IPS DF 6.9 (cell line): ENCODE results near the gene PRR18.

Experiments used
- DNase-seq: peaks from one replicate; pipeline ENCODE4 v3.0.0-alpha.2; 2013; ENCODE audit warnings: low read depth, low spot score
- H3K27ac ChIP-seq: one replicate; pipeline ENCODE4 v1.5.1; 2013; ENCODE audit warnings: low read length, control low read depth
- H3K27me3 ChIP-seq: 2 replicates; pipeline ENCODE4 v1.6.1; 2013; ENCODE audit warnings: mild to moderate bottlenecking, low read length; ENCODE audit not compliant: control insufficient read depth, insufficient read depth
- H3K36me3 ChIP-seq: 2 replicates; pipeline ENCODE4 v1.6.1; 2013; ENCODE audit warnings: low read length; ENCODE audit not compliant: control insufficient read depth, insufficient read depth
- H3K4me1 ChIP-seq: 2 replicates; pipeline ENCODE4 v1.6.1; 2013; ENCODE audit warnings: low read length; ENCODE audit not compliant: control insufficient read depth, insufficient read depth
- H3K4me3 ChIP-seq: 2 replicates; pipeline ENCODE4 v1.5.1; 2013; ENCODE audit warnings: mild to moderate bottlenecking, low read length
- H3K9me3 ChIP-seq: 2 replicates; pipeline ENCODE4 v1.6.1; 2013; ENCODE audit warnings: low read length, inconsistent platforms; ENCODE audit not compliant: control insufficient read depth, insufficient read depth
- WGBS: extraction: QIAGEN DNeasy Blood & Tissue Kit; methylation state at CpG from one replicate; pipeline ENCODE4 v1.1.7; 2013; ENCODE audit warnings: mixed read lengths, missing lambda C conversion rate; ENCODE audit not compliant: insufficient read length, insufficient coverage; 5-methylcytosine and 5-hydroxymethylcytosine counted together

Gene PRR18

GRCh38 chr6:166315436-166315835, 7.2 kb upstream of the PRR18 start:
- no CpG with 5 or more reads among the region's 11 CpGs for WGBS
- Histone ChIP-seq H3K4me3 (no peak overlapping the region), H3K9me3 (no peaks in the 10 kb centered on the region), H3K4me1 (no peaks in the 10 kb centered on the region), H3K36me3 (no peaks in the 10 kb centered on the region), H3K27me3 (no peaks in the 10 kb centered on the region), H3K27ac (no peak overlapping the region)
- DNase-seq, result no peak

- DNase-seq, result no peak
- Histone ChIP-seq H3K9me3 (no peaks in the 10 kb centered on the region), H3K36me3 (no peaks in the 10 kb centered on the region), H3K27ac (no peak overlapping the region), H3K4me3 (no peak overlapping the region), H3K4me1 (no peaks in the 10 kb centered on the region), H3K27me3 (peaks cover 6% of the 10 kb centered on the region; the same call in 1 of the 2 replicates)
- WGBS, result no CpG with 5 or more reads among the region's 9 CpGs
Observed at GRCh38 chr6:166314454-166314853, 6.3 kb upstream of the PRR18 start.

DNA sequence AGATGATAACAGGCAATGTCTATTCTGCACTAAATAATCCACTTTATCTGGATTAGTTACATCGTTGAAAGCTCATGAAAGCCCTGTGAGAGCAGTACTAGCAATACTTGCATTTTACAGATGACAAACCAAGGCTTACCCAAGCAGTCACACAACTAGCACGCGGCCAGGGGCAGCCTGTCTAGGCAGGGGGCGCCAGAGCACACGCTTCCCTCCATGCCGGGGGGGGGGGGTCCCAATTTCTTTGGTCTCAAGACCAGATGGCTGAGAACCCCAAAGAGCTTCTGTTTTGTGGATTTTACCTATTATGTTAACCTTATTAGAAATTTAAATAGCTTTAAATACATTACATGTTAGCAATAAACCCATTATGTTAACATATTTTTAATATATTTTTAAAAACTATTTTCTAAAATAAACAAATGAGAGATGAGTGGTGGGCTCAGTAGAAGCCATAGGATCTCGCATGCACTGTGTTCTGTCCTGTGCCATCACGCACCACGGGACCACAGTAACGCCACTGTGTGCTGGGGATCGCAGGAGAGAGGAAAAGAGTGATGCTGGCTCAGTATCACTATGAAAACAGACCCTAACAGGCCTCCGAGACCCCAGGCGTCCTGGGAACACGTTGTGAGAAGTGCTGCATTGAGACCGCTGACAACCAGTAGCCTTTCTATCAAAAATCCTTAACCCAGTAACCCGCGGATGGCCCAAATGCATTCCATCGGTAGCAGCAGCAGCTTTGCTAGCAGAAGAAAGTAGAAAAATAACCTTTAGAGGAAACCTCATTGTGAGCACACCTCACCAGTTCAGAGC, 5.3 kb upstream of the PRR18 start:
- H3K4me1 ChIP-seq, result no peaks in the 10 kb centered on the region
- H3K4me3 ChIP-seq, result no peak overlapping the region
- H3K27me3 ChIP-seq, result peaks cover 11% of the 10 kb centered on the region
- no CpG with 5 or more reads among the region's 18 CpGs for WGBS
- no peaks in the 10 kb centered on the region for H3K36me3 ChIP-seq
- no peak for DNase-seq
- H3K9me3 ChIP-seq, result no peaks in the 10 kb centered on the region
- no peak overlapping the region for H3K27ac ChIP-seq

- Histone ChIP-seq H3K27ac (no peak overlapping the region), H3K4me3 (no peak overlapping the region), H3K9me3 (no peaks in the 10 kb centered on the region), H3K36me3 (no peaks in the 10 kb centered on the region), H3K27me3 (peaks cover 14% of the 10 kb centered on the region), H3K4me1 (no peaks in the 10 kb centered on the region; the same call in 1 of the 2 replicates)
- no peak for DNase-seq
- no CpG with 5 or more reads among the region's 1 CpG for WGBS
Observed at GRCh38 chr6:166312832-166313231, 4.6 kb upstream of the PRR18 start.

GRCh38 chr6:166310634-166311033, 2.4 kb upstream of the PRR18 start:
- Histone ChIP-seq H3K4me1 (no peaks in the 10 kb centered on the region; the same call in 1 of the 2 replicates), H3K9me3 (no peaks in the 10 kb centered on the region), H3K4me3 (no peak overlapping the region), H3K36me3 (no peaks in the 10 kb centered on the region), H3K27me3 (peaks cover 20% of the 10 kb centered on the region), H3K27ac (no peak overlapping the region)
- WGBS, result no CpG with 5 or more reads among the region's 12 CpGs
- DNase-seq, result no peak

GRCh38 chr6:166309977-166310376, 1.8 kb upstream of the PRR18 start:
- DNase-seq, result no peak
- Histone ChIP-seq H3K27me3 (peaks cover 20% of the 10 kb centered on the region), H3K9me3 (no peaks in the 10 kb centered on the region), H3K4me3 (no peak overlapping the region), H3K36me3 (no peaks in the 10 kb centered on the region), H3K4me1 (no peaks in the 10 kb centered on the region; the same call in 1 of the 2 replicates), H3K27ac (no peak overlapping the region)
- WGBS, result no CpG with 5 or more reads among the region's 9 CpGs

GRCh38 chr6:166308769-166309589, 787 bp upstream of the PRR18 start:
- H3K27ac ChIP-seq, result no peak overlapping the region
- H3K4me3 ChIP-seq, result peak overlapping the region; percentile 29; the same call in 1 of the 2 replicates
- DNase-seq, result no peak
- H3K36me3 ChIP-seq, result no peaks in the 10 kb centered on the region
- H3K9me3 ChIP-seq, result no peaks in the 10 kb centered on the region
- no peaks in the 10 kb centered on the region; the same call in 1 of the 2 replicates for H3K4me1 ChIP-seq
- H3K27me3 ChIP-seq, result peaks cover 20% of the 10 kb centered on the region
- no CpG with 5 or more reads among the region's 11 CpGs for WGBS

GRCh38 chr6:166307082-166308032, 835 bp downstream of the PRR18 start:
- H3K27me3 ChIP-seq, result peaks cover 20% of the 10 kb centered on the region
- no peak for DNase-seq
- no peaks in the 10 kb centered on the region for H3K9me3 ChIP-seq
- WGBS, result no CpG with 5 or more reads among the region's 115 CpGs
- no peaks in the 10 kb centered on the region for H3K36me3 ChIP-seq
- no peaks in the 10 kb centered on the region; the same call in 1 of the 2 replicates for H3K4me1 ChIP-seq
- H3K27ac ChIP-seq, result no peak overlapping the region
- peak overlapping the region; percentile 29; the same call in 1 of the 2 replicates for H3K4me3 ChIP-seq

GRCh38 chr6:166306378-166307081, 1.7 kb downstream of the PRR18 start:
- Histone ChIP-seq H3K4me3 (no peak overlapping the region; the same call in 1 of the 2 replicates), H3K27me3 (peaks cover 20% of the 10 kb centered on the region), H3K4me1 (no peaks in the 10 kb centered on the region; the same call in 1 of the 2 replicates)

More at GRCh38 chr6:166306378-166307081, 1.7 kb downstream of the PRR18 start:
- Histone ChIP-seq H3K9me3 (no peaks in the 10 kb centered on the region), H3K36me3 (no peaks in the 10 kb centered on the region), H3K27ac (no peak overlapping the region)
- no CpG with 5 or more reads among the region's 34 CpGs for WGBS
- DNase-seq, result no peak
